HepG2 (cell line): ENCODE results near the gene SLC12A5. TPM values are rescaled to one million over a fixed set of nuclear protein-coding genes. Genes with fewer than 3 reads are reported as not detected.

Source experiments
- CEBPZ ChIP-seq: IDR thresholded peaks from 2 replicates; pipeline ENCODE4 v1.6.1; 2012; ENCODE audit warnings: low read length, improper control_type of control experiment
- HMG20B ChIP-seq: conservative IDR thresholded peaks from 2 replicates; pipeline ENCODE4 v1.6.1; 2016; ENCODE audit warnings: missing genetic modification reagents, missing compliant biosample characterization
- HOXA7 ChIP-seq: sonication (generic); formaldehyde crosslinking; IDR thresholded peaks from 2 replicates; pipeline ENCODE4 v1.8.1; 2022; ENCODE audit warnings: mild to moderate bottlenecking, missing genetic modification reagents, moderate library complexity
- MAFK ChIP-seq, 2 experiments: IDR thresholded peaks in 1 of 2; conservative IDR thresholded peaks in 1 of 2; 2 replicates each; pipeline ENCODE4 v1.6.1; 2011; ENCODE audit warnings: improper control_type of control experiment in 2 of 2, low read length in 2 of 2
- MEIS1 ChIP-seq: sonication (generic); formaldehyde crosslinking; IDR thresholded peaks from 2 replicates; pipeline ENCODE4 v1.9.0; 2021; ENCODE audit warnings: mild to moderate bottlenecking, missing genetic modification reagents, moderate library complexity, borderline replicate concordance
- MEIS2 ChIP-seq: sonication (generic); formaldehyde crosslinking; IDR thresholded peaks from 2 replicates; pipeline ENCODE4 v1.9.0; 2021; ENCODE audit warnings: mild to moderate bottlenecking, missing genetic modification reagents
- NFKB2 ChIP-seq: sonication (generic); formaldehyde crosslinking; IDR thresholded peaks from 2 replicates; pipeline ENCODE4 v1.4.0; 2020; ENCODE audit warnings: missing genetic modification reagents, borderline replicate concordance
- NFRKB ChIP-seq: fragments of 450-650 bp; IDR thresholded peaks from 2 replicates; pipeline ENCODE4 v1.6.1; 2017
- POGK ChIP-seq: sonication (generic); formaldehyde crosslinking; conservative IDR thresholded peaks from 2 replicates; pipeline ENCODE4 v1.8.0; 2022; ENCODE audit warnings: mild to moderate bottlenecking, moderate library complexity, missing genetic modification reagents
- SOX6 ChIP-seq, 2 experiments: fragments of 450-650 bp in 1 of 2; sonication (generic) in 1 of 2; formaldehyde crosslinking in 1 of 2; IDR thresholded peaks; 2 replicates each; pipeline versions ENCODE4 v1.4.0 to v1.6.1; 2017 to 2020; ENCODE audit warnings: antibody characterized with exemption in 1 of 2, mild to moderate bottlenecking in 1 of 2, missing genetic modification reagents in 1 of 2
- ZBTB37 ChIP-seq: sonication (generic); formaldehyde crosslinking; IDR thresholded peaks from 2 replicates; pipeline ENCODE4 v1.4.0; 2020; ENCODE audit warnings: mild to moderate bottlenecking, missing genetic modification reagents
- ZNF615 ChIP-seq: sonication (generic); formaldehyde crosslinking; IDR thresholded peaks from 2 replicates; pipeline ENCODE4 v1.5.0; 2020; ENCODE audit warnings: mild to moderate bottlenecking, missing genetic modification reagents, borderline replicate concordance
- ZNF776 ChIP-seq: sonication (generic); formaldehyde crosslinking; IDR thresholded peaks from 2 replicates; pipeline ENCODE4 v1.4.0; 2020; ENCODE audit warnings: mild to moderate bottlenecking, missing genetic modification reagents
- ZNF816 ChIP-seq: sonication (generic); formaldehyde crosslinking; IDR thresholded peaks from 2 replicates; pipeline ENCODE4 v1.8.0; 2022; ENCODE audit warnings: missing genetic modification reagents, mild to moderate bottlenecking, borderline replicate concordance
- ZNF891 ChIP-seq: sonication (generic); formaldehyde crosslinking; IDR thresholded peaks from 2 replicates; pipeline ENCODE4 v1.5.0; 2020; ENCODE audit warnings: mild to moderate bottlenecking, missing genetic modification reagents
- polyA plus RNA-seq, 8 experiments: library from polyadenylated mRNA; depleted of rRNA in 3 of 8; stranded (reverse) in 7 of 8; unstranded in 1 of 8; fragments of >200 nt; fragmentation: Illumina TruSeq in 4 of 8; extraction: Trizol in 4 of 8; gene quantifications; 2 replicates each; pipeline versions ENCODE4 v1.2.1 to v1.2.3, GENCODE V29; 2011 to 2016; ENCODE audit warnings: low read depth in 4 of 8, missing spikeins in 1 of 8, mixed read lengths in 1 of 8; ENCODE audit not compliant: insufficient read depth in 1 of 8
- total RNA-seq, 5 experiments: library from RNA; depleted of rRNA; stranded (reverse); fragments of >200 nt; fragmentation: Illumina TruSeq; extraction: Trizol; gene quantifications; 2 replicates each; pipeline ENCODE4 v1.2.3, GENCODE V29; 2016; ENCODE audit warnings: low read depth in 1 of 5
- TF ChIP-seq, protein P1 (sequence below): IDR thresholded peaks from 2 replicates; pipeline ENCODE4 v1.6.1; 2016; ENCODE audit warnings: low read depth, missing genetic modification reagents, missing compliant biosample characterization

The SLC12A5 gene
- total and polyA plus RNA-seq, 2 of the 13 experiments (the other 11 are each of a cell fraction or from before 2014, with no cell fraction given), result 4.3 to 5.4 TPM

DNA sequence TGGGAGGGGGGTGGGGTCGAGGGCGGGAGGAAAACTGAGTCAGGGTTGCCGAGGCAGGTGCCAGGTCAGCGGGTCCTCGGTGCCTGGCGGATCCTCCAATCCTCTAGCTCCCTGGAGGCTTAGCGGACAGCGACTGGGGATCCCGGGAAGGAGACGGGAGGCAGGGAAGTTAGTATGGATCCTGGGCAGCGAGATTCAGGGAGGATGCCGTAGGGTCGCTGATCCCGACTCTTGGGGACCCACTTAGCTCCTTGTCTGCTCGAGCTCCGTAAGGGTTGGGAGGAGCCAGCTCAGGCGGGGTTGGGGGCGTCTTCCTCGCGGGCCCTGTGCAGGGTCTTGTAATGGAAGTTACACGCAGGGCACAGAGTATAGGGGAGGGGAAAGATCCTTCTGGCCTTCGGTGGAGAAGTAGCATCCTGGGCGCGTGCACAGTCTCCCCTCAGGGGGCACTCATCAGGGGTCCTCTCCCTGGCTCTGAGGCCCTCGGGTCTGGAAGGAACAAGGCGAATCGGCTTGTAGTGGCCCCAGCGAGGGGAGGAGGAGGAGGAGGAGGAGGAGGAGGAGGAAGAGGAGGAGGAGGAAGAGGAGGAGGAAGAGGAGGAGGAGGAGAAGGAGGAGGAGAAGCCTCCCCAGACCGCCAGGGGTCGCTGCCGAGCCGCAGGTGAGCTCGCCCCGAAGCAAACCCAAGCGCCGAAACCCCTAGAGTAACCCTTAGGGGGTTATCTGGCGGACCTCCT is 6.4 kb upstream of the SLC12A5 start (continued):
- TF ChIP-seq MEIS2 (CRISPR knock-in tag) (no peak), ZBTB37 (CRISPR knock-in tag) (no peak), NFKB2 (CRISPR knock-in tag) (peak; percentile 56; the same call in 1 of the 2 replicates), ZNF776 (CRISPR knock-in tag) (no peak), NFRKB (no peak), SOX6 (IDR thresholded peaks at IDR 0.05) (no peak), SOX6 (CRISPR knock-in tag; IDR thresholded peaks at IDR 0.05) (0 out of 2 replicates have a peak, but pooled peaks have one; percentile 15), HMG20B (CRISPR knock-in tag) (no peak), POGK (CRISPR knock-in tag) (no peak), HOXA7 (CRISPR knock-in tag) (no peak), MEIS1 (CRISPR knock-in tag) (no peak), MAFK (conservative IDR thresholded peaks at IDR 0.05 in 1 of 2, IDR thresholded peaks at IDR 0.05 in 1 of 2; ENCODE audit: low read length in 2 of 2) (no peak), ZNF615 (no peak), ZNF891 (CRISPR knock-in tag) (0 out of 2 replicates have a peak, but pooled peaks have one; percentile 25), ZNF816 (CRISPR knock-in tag) (no peak), CEBPZ (no peak)
- TF ChIP-seq, protein P1, sequence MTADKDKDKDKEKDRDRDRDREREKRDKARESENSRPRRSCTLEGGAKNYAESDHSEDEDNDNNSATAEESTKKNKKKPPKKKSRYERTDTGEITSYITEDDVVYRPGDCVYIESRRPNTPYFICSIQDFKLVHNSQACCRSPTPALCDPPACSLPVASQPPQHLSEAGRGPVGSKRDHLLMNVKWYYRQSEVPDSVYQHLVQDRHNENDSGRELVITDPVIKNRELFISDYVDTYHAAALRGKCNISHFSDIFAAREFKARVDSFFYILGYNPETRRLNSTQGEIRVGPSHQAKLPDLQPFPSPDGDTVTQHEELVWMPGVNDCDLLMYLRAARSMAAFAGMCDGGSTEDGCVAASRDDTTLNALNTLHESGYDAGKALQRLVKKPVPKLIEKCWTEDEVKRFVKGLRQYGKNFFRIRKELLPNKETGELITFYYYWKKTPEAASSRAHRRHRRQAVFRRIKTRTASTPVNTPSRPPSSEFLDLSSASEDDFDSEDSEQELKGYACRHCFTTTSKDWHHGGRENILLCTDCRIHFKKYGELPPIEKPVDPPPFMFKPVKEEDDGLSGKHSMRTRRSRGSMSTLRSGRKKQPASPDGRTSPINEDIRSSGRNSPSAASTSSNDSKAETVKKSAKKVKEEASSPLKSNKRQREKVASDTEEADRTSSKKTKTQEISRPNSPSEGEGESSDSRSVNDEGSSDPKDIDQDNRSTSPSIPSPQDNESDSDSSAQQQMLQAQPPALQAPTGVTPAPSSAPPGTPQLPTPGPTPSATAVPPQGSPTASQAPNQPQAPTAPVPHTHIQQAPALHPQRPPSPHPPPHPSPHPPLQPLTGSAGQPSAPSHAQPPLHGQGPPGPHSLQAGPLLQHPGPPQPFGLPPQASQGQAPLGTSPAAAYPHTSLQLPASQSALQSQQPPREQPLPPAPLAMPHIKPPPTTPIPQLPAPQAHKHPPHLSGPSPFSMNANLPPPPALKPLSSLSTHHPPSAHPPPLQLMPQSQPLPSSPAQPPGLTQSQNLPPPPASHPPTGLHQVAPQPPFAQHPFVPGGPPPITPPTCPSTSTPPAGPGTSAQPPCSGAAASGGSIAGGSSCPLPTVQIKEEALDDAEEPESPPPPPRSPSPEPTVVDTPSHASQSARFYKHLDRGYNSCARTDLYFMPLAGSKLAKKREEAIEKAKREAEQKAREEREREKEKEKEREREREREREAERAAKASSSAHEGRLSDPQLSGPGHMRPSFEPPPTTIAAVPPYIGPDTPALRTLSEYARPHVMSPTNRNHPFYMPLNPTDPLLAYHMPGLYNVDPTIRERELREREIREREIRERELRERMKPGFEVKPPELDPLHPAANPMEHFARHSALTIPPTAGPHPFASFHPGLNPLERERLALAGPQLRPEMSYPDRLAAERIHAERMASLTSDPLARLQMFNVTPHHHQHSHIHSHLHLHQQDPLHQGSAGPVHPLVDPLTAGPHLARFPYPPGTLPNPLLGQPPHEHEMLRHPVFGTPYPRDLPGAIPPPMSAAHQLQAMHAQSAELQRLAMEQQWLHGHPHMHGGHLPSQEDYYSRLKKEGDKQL, result no peak
